ENCODE results near the gene FHAD1.

The FHAD1 gene

DNA sequence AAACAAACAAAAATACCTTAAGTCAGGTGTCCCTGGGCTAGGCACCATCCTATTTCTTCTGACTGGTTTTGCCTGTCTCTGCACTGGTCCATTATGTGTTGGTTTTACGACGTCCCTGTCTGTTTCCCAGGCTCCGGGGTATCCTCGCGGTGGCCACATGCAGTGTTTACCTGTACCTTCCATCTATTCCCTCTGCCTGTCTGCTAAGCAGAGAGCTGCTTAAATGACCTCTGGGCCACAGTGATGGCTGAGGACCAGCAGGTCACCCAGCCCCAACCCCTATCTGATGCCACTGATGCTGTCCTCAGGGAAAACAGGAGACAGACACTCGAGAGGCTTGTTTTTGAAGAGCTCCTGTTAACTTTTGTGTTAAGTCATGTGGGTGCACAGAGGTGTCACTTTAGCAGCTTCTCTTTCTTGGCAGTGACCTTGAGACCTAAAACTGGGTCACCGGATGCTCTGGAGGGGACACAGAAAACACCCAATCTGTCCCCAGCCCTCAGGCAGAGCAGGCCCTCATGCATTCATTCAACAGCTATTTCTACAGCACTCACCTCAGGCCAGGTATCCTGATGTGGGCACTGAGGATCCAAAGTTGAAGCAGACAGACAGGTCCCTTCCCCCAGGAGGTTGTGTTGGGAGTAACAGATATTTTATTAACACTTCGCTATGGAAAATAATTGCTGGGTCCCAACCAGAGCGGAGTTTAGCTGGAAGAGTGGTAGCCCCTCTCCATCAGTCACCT, 158.3 kb downstream of the FHAD1 start:
- DNase-seq = no peak

DNA sequence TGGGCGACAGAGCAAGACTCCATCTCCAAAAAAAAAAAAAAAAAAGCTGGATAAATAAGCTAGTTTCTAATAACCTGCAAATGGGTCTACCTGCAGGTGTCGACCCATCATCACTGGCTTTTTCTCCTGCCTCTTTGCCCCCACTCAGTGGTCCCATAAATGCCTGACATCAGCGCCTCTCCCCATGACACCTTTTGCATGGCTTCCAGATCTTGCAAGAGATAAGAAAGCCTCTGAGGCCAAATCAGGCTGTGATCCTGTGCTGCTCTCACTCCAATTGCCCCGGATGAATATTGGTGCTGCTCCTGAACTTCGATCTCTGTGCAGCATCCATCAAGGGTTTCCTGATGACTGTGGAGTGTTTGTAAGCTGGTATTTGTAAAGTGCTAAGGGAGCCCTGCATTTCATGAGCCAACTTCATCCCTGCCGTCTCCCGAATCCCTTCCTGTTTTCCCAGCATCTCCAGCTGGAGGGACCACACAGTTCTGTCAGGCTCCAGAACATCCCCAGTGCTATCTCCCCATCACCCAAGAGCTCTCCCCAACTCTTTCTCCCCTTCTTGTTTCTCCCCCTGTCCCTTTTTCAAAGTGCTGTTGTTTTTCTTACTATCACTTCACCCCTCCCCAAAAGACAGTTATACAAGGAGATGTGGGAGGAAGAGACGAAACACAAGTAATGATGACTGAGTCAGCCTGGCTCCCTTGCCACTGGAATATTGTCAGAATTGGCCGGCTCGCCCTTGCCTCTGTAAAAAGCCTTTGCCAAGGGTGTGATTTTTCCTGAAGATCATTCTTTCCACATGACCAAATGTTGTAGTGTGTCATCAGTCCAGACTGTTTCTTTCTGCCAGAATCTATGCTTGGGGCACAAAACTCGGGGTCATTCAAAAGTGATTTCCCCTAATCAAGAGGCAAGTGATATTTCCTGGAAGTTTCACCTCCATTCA, 159.9 kb downstream of the FHAD1 start:
- DNase-seq = no peak

DNA sequence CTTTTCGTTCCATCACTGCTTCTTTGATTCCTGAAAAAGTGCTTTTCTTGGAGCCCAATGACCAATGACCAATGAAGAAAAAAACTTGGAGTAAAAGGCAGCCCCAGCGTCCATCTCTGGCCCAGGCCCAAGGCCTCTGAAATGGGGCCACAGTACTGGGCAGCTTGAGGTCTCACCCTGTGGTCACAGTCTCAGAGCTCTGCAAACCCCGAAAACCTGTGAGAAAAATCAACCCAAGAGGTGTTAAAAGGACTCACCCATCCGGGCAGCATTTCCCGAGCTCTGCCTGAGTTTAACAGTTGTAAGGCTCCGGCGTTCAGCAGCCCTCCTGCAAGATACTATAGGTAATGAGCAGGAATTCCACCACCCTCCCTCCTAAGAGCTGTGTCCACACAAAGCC, 160.6 kb downstream of the FHAD1 start:
- no peak for DNase-seq

DNA sequence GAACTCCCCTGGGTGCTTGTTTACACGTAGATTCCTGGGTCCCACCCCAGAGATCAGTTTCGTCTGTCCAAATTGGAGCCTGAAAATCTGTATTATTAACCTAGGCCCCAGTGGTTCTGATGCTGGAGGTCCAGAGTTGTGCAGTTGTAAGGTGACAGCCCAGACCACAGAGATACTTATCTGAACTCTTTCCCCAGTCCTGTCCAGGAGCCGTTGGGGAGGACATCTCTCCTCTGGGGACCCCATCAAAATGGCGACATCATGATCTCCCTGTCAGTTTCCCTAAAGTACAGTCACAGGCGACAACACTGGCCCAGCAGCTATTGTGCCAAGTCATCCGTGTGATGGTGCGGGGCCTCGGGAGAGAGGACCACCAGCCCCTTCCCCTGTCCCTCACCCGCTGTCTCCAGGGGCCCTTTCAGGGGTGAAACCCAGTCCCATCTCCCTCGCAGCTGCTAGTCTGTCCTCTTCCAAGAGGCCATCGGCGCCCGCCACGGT, 161.9 kb downstream of the FHAD1 start:
- no peak for DNase-seq

DNA sequence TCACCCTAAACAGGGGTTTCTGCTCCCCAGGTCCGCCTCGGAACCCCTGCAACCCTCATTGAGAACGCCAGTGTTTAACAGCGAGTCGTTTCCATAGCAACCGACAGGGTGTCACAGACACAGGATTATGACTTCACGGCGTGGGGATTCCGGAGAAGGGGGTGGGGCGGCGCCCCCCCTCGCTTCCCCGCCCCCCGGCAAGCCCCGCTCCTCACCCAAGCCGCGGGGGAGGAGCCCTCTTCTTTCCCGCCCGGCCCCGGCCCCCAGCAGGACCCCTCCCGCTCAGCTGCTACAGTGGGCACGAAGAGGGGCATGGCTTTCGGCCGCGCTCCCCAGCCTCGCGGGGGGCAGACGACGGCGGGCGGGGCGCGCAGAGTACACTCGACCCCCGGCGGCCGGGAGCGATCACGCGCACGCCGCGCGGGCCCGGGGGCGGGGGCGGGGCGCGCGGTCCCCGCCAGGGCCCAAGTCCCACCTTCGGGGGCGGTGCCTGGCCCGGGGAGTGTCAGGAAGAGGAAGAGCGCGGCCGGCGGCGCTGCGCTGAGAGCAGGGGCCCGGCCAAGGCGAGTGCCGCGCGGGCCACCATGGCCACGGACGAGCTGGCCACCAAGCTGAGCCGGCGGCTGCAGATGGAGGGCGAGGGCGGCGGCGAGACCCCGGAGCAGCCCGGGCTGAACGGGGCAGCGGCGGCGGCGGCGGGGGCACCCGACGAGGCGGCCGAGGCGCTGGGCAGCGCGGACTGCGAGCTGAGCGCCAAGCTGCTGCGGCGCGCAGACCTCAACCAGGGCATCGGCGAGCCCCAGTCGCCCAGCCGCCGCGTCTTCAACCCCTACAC, 162.6 kb downstream of the FHAD1 start, which contains the start of gene EFHD2:
Gene EFHD2 (plus strand): TSS at position 501 of the 835 bp plus-strand sequence. CDS start 84 bp downstream, at position 585.
- DNase-seq = peak; percentile 79 to 90 (median 85)

DNA sequence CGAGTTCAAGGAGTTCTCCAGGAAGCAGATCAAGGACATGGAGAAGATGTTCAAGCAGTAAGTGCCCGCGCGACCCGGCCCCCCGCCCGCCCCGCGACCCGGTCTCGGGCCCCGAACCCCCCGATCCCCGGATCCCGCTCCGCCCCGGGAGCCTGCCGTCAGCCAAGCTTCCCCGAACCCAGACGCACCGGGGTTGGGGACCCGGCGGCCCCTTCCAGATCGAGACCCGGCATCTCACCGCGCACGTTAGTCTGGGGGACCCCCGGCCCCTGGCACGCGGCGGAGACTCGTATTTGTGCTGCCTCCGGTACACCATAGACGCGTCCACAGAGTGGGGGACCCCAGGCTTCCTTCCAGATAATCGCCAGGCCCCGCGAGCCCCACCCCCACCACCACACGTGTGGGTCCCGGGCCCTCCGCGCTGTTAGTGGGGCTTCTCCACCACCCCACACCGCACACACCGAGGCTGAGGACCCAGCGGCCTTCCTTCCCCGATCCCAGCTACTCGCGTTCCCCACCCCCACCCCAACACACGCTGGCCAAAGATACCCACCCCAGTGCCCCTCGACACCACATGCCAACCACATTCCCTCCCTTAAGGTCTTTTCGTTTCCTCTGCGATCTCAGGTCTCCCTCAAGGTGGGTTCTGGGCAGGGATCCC, 163.3 kb downstream of the FHAD1 start:
- no peak for DNase-seq

DNA sequence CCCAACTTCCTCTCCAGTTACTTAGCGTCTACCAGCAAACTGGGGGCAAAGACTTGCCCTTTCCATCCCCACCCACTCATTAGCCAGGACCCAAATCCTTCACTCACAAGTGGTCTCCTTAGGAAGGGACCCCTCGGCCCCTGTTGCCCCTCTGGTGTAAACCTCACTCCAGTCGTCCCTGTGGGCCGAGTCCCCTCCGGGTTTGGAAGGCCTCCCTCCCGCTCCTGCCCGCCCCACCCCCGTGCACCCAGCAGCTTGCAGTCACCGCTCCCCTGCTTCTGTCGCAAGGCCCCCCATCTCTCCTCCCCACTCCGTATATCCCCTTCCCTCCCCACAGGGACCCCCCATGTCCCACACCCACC, 163.8 kb downstream of the FHAD1 start:
- DNase-seq = no peak

DNA sequence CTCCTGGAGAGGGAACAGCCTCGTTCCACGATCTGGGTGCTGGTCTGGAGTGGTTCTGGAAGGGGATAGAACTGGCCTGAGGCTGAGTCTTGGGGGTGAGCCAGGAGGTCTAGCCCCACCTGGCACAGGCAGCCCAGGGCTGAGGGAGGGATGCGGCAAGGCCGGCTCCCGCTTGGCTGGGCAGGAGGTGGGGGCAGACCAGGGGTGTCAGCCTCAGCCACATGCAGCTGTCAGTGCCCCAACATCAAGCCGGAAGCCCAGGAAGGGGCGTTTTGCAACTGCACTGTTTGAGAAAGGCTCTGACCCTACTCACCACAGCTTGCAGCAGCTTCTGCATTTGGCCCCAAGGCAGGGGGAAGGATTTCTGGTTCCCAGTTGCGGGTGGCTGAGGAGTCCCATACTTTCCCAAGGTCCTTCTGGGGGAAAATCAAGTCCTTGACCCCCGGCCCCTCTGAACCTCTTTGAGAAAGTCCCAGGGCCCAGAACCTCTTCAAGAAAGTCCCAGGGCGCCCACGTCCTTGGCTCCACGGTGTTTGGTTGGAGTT, 164.6 kb downstream of the FHAD1 start:
- peak in 1 of 5 donors; percentile 63 for DNase-seq

DNA sequence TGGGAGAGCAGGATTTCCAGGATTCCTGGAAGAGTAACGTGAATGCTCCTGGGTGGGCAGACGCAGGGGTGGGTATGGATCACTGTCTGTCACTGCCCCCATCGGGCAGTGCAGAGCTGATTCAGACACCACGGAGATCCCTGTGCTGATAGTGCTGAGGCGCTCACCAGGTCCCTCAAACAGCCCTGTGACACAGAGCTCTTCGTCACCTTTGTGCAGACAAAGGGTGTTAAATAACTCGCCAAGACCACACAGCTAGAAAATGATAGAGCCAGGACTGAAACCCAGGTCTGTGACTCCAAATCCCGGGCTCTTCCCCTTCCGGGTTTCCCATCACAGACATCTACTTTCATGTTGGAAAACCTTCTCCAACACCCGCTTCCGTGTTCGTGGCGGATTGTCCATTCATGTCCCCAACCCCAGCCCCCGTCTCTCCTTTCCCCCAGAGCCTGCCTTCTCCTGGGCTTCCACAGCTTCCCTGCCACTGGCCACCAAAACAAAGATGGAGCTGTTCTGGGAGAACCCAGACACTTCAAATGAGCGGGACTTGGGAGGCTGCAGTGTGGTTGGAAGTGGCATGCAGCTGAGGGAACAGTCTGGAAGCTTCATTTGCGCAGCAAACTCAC, 165.3 kb downstream of the FHAD1 start:
- peak in 1 of 5 donors; percentile 49 for DNase-seq

DNA sequence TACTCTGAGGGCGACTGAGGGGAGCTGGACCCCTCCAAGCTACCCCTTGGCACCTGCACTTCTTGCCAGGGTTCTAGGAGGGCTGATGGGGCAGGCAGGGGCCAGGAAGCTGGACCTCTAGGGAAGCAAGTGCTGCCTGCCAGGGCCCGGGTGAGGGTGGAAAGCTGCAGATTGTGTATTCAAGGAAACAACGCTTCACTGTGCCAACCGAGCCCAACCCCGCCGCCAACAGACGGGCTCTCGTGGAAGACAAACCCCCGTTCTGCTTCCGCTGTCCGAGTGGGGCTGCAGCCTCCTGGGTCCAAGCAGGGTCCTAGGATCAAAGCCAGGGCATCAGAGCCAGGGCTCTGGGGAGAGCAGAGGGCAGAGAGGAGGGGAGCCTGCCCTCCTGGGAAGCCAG, 165.8 kb downstream of the FHAD1 start:
- no peak for DNase-seq

DNA sequence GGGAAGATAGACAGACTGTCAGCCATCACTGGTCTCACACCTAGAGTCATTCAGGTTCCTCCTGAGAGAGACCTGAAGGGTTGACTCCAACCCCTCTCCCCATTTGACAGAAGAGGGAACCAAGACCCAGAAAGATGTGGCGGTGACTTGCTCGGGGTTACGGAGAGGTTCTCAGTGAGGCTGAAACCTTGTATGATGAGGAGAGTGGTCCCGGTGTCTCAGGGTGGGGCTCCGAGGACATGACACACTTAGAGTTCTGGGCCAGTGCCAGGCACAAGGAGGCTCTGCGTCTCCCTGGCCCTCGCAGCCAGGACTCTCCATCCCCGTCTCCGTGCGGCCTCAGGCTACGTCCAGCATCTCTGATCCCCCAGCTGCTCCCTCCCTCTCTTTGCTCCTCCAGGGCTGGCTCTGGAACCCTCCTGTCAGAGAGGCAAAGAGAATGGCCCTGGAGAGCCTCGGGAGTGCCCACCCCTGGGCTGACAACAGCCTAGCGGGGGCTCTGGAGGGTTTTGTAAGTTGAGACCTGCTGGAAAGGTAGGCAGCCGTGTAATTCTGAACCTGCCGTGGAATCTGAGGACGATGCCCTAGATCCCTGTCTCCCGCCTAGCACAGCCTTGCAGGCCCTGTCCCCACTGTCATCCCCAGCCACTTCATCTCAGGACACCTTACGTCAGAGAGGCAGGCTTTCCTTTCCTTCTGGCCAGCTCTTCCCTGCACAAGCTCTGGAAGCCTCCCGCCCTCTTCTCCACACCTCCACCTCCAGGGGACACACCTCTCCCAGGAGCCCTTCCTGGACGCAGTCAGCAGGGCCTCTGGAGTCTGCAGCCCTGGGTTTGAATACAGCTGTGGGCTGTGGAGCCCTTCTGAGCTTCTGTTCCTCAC, 166.8 kb downstream of the FHAD1 start:
- no peak for DNase-seq

DNA sequence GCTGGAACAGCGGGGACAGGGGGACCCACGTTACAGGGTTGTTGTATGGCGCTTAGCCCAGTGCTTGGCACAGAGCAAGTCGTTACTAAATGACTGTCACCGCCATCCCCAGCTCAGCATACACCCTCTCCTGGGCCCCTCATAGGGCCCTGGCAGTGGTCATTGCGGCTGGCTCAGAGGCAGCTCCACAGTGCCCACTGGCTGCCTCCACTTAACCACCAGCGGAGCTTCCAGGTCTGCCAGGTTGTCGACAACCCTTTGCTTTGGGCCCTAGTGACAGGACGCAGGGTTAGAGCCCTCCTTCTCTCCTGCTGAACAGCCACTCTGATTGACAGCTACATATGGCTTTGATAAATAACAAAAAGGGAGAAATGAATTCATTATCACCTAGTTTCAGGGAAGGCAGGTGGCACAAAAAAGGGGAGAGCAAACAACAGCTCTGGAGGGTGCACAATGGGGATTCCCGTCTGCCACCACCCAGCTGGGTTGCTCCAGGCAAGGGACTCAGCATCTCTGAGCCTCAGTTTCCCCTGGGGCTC, 167.5 kb downstream of the FHAD1 start:
- DNase-seq = no peak

DNA sequence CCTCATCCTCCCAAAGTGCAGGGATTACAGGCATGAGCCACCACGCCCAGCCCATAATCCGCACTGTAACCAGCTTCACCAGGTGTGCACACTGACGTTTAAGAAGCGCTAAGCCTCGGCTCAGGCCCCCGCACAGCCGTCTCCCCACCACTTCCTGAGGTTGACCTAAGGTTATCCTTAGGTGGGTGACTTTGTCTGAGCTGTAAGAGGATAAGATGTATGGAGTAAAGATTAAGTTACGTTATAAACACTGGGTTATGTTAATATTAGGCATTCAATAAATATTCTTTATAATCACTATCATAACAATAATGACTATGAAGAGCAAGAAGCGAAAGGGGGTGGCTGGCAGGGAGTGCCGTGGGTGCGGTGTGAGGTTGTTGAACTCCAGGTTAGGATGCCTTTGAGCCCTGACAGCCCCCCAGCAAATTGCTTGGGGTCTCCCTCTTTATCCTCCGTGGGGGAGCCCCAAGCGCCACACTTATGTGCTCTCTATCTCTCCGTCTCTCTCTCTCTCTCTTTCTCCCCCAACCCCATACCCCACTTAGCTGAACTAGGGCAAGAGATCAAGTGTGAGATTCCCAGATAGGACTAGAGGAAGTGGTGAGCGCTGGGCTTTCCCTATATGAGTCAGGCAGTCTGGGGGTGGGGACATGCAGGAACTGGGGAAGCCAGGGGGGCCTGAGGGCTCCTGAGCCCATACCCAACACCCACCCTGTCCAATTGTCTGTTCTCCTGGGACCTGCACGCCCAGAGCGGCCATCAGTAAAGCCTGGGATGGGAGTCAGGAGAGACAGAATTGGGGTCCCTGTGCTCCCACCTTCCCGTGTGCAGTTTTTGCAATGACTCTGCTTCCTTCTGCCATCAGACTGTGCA, 170.3 kb downstream of the FHAD1 start:
- DNase-seq = peak; percentile 52 to 66 (median 59)

DNA sequence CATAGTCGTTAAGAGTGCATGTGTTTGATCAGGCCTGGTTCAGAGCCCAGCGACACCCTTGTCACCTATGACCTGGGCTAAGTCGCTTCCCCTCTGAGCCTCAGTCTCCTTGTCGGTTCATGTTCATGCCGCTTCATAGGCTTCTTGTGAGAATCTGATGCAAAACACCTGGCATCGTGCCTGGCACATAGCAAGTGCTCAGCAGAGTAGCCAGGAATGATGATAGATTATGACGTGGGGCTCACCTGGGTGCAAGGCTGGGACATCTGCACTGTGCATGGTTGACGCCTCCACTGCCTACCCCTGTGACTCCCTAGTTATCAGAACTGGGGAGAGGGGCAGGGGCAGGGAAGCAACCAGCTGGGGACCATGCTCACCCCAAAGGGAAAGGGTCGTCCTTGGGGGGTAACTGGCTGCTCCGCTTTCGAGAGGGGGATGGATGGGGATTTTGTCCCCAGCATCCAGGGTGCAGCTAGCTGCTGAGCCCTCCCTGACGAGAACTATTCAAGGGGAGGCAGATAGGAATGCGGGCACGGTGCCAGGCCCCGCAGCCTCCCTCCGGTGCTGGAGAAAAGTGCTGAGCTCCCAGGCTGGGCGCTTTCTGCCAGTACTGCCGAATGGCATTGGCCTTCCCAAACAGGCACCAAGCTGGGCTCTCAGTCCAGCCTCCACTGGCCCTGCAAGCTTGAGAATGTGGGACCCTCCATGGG, 171.9 kb downstream of the FHAD1 start:
- no peak for DNase-seq

DNA sequence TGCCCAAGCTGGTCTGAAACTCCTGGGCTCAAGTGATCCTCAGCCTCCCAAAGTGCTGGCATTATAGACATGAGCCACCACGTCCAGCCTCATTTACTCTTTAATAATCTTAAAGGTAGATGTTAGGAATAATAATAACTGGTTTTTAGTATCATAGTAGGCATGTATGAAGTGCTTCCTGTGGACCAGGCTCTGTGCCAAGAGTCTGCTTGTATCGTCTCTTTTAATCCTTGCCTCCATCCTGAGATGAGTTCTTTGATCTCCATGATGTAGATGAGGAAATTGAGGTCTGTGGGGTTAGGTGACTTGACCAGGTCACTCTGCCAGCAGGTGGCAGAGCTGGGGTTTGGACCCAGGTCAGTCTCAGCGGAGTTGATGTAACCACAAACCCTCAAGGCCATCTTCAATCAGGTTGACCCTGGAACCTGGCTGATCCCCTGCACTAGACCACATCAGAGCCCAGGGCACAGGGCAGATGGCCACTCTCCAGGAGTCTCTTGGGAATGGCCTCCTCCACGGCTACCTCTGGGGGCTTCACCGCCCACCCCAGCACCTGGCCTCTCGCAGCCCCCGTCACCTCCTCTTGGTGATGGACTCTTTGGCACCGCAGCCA, 173.9 kb downstream of the FHAD1 start:
- DNase-seq = no peak

DNA sequence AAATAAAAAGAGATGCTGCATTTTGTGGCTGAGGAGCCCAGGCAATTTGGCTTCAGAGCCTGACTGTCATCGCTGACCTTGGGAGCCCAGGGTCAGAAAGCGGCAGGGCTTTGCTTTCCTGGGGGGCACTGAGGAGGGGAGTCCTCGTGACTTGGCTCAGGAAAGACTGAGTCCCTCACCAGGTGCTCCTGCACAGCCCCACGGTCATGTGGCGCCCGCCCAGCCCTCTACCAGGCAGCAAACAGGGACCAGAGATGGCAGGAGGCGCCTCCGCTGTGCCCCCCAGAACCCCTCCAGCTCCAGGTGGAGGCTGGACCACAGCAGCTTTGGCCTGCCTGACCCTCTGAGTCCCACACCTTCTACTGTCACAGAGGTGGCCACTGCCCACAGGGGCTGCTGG, 175.8 kb downstream of the FHAD1 start:
- no peak for DNase-seq

DNA sequence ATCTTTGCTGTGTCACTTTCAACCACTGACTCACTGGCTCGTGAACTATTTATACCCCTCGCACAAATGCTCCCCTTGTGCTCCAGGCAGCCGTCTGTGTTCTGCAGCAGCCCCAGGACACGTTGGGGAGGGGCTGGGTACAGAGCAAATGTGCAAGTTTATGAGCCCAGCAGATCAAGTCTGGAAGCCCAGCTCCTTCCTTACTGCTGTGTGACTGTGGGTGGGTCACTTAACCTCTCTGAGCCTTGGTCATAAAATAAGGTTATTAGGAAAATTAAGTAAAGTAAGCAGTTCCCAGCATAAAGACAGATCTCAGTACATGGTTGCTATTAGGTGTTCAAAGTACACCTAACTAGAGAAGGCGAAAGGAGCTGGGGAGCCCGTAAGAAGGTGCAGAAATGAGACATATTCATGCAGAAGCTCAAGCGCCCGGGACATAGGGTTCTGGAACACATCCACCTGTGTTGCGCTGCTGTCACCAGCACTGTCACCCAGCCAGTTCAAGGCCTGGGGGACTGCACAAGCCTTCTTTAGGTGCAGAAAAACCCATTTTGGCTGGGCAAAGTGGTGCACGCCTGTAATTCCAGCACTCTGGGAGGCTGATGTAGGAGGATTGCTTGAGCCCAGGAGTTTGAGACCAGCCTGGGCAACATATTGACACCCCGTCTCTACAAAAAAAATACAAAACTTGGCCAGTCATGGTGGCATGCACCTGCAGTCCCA, 176.5 kb downstream of the FHAD1 start:
- no peak for DNase-seq
